Fibroblast of lung (primary cell): ENCODE data around the gene PTOV1.
A peak's percentile ranks its signal among the peaks of the same experiment; 100 is the strongest.

Experiments used
- EZH2 ChIP-seq: IDR thresholded peaks from 2 replicates; pipeline ENCODE4 v1.5.1; 2012; ENCODE audit warnings: low read length, control low read depth, mild to moderate bottlenecking; ENCODE audit errors: missing control alignments
- TF ChIP-seq, protein P1 (sequence below), 2 donors: IDR thresholded peaks in 1 of 2; conservative IDR thresholded peaks in 1 of 2; 1 replicate in 1 of 2; 2 replicates in 1 of 2; pipeline ENCODE4 v1.5.1; 2011 to 2012; ENCODE audit warnings: low read length in 2 of 2, control low read depth in 1 of 2, inconsistent platforms in 1 of 2, low read depth in 1 of 2, mild to moderate bottlenecking in 1 of 2

DNA sequence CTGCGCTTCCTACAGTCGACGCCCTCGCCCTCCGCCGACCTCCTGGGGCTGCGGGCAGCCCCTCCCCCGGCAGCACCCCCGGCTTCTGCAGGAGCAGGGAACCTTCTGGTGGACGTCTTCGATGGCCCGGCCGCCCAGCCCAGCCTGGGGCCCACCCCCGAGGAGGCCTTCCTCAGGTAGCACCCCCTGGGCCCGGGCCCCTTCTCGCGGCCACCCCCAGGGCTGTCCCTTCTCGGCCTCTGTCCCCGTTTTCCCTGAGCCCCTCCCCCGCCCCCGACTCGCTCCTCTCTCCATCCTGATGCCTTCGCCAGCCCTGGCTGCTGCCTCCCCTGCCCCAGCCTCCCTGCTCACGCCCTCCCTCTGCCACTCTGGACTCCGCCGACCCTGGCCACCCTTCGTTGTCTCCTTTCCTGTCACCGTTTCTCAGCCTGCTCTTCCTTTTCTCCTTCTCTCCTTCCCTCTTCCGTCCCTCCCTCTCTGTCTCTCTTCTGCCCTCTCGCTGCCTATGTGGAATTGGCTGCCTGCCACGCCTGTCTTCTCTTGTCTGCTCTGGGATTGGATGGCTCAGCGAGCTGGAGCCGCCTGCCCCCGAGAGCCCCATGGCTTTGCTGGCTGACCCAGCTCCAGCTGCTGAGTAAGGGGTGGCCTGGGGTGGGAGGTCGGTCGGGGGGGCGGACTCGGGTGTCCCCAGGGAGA is 48.8 kb upstream of the PTOV1 start:
- no peak for TF ChIP-seq EZH2
- TF ChIP-seq, protein P1, sequence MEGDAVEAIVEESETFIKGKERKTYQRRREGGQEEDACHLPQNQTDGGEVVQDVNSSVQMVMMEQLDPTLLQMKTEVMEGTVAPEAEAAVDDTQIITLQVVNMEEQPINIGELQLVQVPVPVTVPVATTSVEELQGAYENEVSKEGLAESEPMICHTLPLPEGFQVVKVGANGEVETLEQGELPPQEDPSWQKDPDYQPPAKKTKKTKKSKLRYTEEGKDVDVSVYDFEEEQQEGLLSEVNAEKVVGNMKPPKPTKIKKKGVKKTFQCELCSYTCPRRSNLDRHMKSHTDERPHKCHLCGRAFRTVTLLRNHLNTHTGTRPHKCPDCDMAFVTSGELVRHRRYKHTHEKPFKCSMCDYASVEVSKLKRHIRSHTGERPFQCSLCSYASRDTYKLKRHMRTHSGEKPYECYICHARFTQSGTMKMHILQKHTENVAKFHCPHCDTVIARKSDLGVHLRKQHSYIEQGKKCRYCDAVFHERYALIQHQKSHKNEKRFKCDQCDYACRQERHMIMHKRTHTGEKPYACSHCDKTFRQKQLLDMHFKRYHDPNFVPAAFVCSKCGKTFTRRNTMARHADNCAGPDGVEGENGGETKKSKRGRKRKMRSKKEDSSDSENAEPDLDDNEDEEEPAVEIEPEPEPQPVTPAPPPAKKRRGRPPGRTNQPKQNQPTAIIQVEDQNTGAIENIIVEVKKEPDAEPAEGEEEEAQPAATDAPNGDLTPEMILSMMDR (conservative IDR thresholded peaks at IDR 0.05 in 1 of 2, IDR thresholded peaks at IDR 0.05 in 1 of 2; ENCODE audit: low read depth in 1 of 2, low read length in 2 of 2), result peak; percentile 48 to 63
